ENCODE measurements around the gene E4F1. TPM values are rescaled to one million over a fixed set of nuclear protein-coding genes. Genes with fewer than 3 reads are reported as not detected.

Gene E4F1
- total and polyA plus RNA-seq, 10 of the 15 experiments (the other 5 are each of a cell fraction or from before 2014, with no cell fraction given) = 0.23 to 36.5 (median 14.5) TPM

GRCh38 chr16:2180461-2180860 lies 42.9 kb upstream of the E4F1 start:
- Histone ChIP-seq H3K27ac (ENCODE audit: control insufficient read depth, insufficient read depth) (no peak overlapping the region), H3K4me2 (ENCODE audit: control insufficient read depth, insufficient read depth) (no peak overlapping the region), H3K27me3 (replicated peaks in 1 of 2; ENCODE audit: control insufficient read depth in 2 of 2, insufficient read depth in 2 of 2, low read length in 1 of 2) (no peaks in the 10 kb centered on the region; a peak in 1 of 4 replicates), H3K9ac (ENCODE audit: control insufficient read depth, insufficient read depth, low read length) (no peak overlapping the region), H3K79me2 (ENCODE audit: control insufficient read depth, insufficient read depth, low read length) (no peaks in the 10 kb centered on the region), H3K4me3 (no peak overlapping the region), H4K20me1 (ENCODE audit: control insufficient read depth, insufficient read depth) (no peaks in the 10 kb centered on the region), H2AFZ (ENCODE audit: control insufficient read depth, low read depth, low read length) (no peak overlapping the region), H3K9me3 (replicated peaks; ENCODE audit: control insufficient read depth, insufficient read depth, low read length) (no peaks in the 10 kb centered on the region), H3K4me1 (ENCODE audit: control insufficient read depth, insufficient read depth, low read length) (no peaks in the 10 kb centered on the region), H3K36me3 (ENCODE audit: control insufficient read depth in 2 of 2, insufficient read depth in 2 of 2, low read length in 1 of 2) (peaks cover 3 to 4% of the 10 kb centered on the region in 2 experiments; a peak in 3 of 4 replicates)
- DNase-seq (ENCODE audit: low read depth, low spot score) = no peak
- BruUV-seq (replicated peaks) = no TSS peak
- in situ Hi-C loops (cut with MboI) (no loop called here), intact Hi-C loops (cut with micrococcal nuclease; ENCODE audit: unreplicated experiment) (no loop called here)
- FAIRE-seq = no peak
- ATAC-seq = no peak
- ChIA-PET RAD21 (ENCODE audit: unreplicated experiment) (no interaction called here), POLR2A (no interaction called here), CTCF (no interaction called here), SMC1A (ENCODE audit: uncharacterized antibody, unreplicated experiment) (no interaction called here)
- TF ChIP-seq ZSCAN29 (IDR thresholded peaks at IDR 0.05) (no peak), CTCF (IDR thresholded peaks at IDR 0.05 in 2 of 3, conservative IDR thresholded peaks at IDR 0.05 in 1 of 3; ENCODE audit: control insufficient read depth in 2 of 3, extremely low read depth in 1 of 3, insufficient read depth in 1 of 3, low read depth in 3 of 3, low read length in 3 of 3) (no peak), REST (IDR thresholded peaks at IDR 0.05; ENCODE audit: low read depth, low read length) (no peak), SMAD1 (IDR thresholded peaks at IDR 0.05; ENCODE audit: low read depth, partially characterized antibody) (no peak), RAD51 (IDR thresholded peaks at IDR 0.05) (no peak), IRF5 (IDR thresholded peaks at IDR 0.05; ENCODE audit: borderline replicate concordance) (no peak), BCL11A (IDR thresholded peaks at IDR 0.05; ENCODE audit: low read depth, low read length) (no peak), SMAD5 (IDR thresholded peaks at IDR 0.05; ENCODE audit: low read depth) (no peak), JUNB (IDR thresholded peaks at IDR 0.05) (no peak)
- WGBS (ENCODE audit: insufficient coverage, insufficient replicate concordance, low lambda C conversion rate, missing lambda C conversion rate) = 98% methylated on average over 37 of the region's 43 CpGs
